Hepatocyte (in vitro differentiated cells): Measurements from ENCODE around the gene EMSY. TPM values are rescaled to one million over a fixed set of nuclear protein-coding genes. Genes with fewer than 3 reads are reported as not detected.
"Not testable (repeated sequence)": the region's sequence is repeated elsewhere in the genome, so short reads cannot be mapped to it uniquely, and the experiment has no call there.

Experiments
- DNase-seq: peaks from one replicate; pipeline ENCODE4 v3.0.0-alpha.2; 2016; ENCODE audit warnings: low spot score
- H2AFZ ChIP-seq: fragments of 200-600 bp; sonication (generic); 2 replicates; pipeline ENCODE4 v1.6.0; 2016; ENCODE audit warnings: antibody characterized with exemption, mild to moderate bottlenecking
- H3K27ac ChIP-seq: fragments of 200-600 bp; sonication (generic); 2 replicates; pipeline ENCODE4 v1.5.1; 2016; ENCODE audit warnings: mild to moderate bottlenecking
- H3K27me3 ChIP-seq: fragments of 200-600 bp; sonication (generic); 2 replicates; pipeline ENCODE4 v1.6.1; 2016
- H3K36me3 ChIP-seq: fragments of 200-600 bp; sonication (generic); replicated peaks from 2 replicates; pipeline ENCODE4 v1.5.1; 2016; ENCODE audit warnings: low read depth; ENCODE audit not compliant: insufficient read depth
- H3K4me1 ChIP-seq: fragments of 200-600 bp; sonication (generic); 2 replicates; pipeline ENCODE4 v1.5.1; 2016; ENCODE audit warnings: mild to moderate bottlenecking, moderate library complexity; ENCODE audit not compliant: insufficient read depth
- H3K4me2 ChIP-seq: fragments of 200-600 bp; sonication (generic); 2 replicates; pipeline ENCODE4 v1.6.0; 2016
- H3K4me3 ChIP-seq: fragments of 200-600 bp; sonication (generic); 2 replicates; pipeline ENCODE4 v1.5.1; 2016; ENCODE audit warnings: mild to moderate bottlenecking
- H3K79me2 ChIP-seq: fragments of 200-600 bp; sonication (generic); 2 replicates; pipeline ENCODE4 v1.6.0; 2017; ENCODE audit warnings: mild to moderate bottlenecking
- H3K9me2 ChIP-seq: fragments of 200-600 bp; sonication (generic); replicated peaks from 2 replicates; pipeline ENCODE4 v1.6.0; 2017; ENCODE audit warnings: mild to moderate bottlenecking; ENCODE audit not compliant: insufficient read depth
- H3K9me3 ChIP-seq: fragments of 200-600 bp; sonication (generic); 2 replicates; pipeline ENCODE4 v1.5.1; 2016; ENCODE audit warnings: low read depth, mild to moderate bottlenecking
- H4K20me1 ChIP-seq: fragments of 200-600 bp; sonication (generic); 2 replicates; pipeline ENCODE4 v1.6.0; 2016; ENCODE audit warnings: mild to moderate bottlenecking; ENCODE audit not compliant: insufficient read depth, poor library complexity, severe bottlenecking
- EZH2 ChIP-seq: fragments of 200-600 bp; sonication (generic); IDR thresholded peaks from 2 replicates; pipeline ENCODE4 v1.6.1; 2016; ENCODE audit warnings: antibody characterized with exemption, mild to moderate bottlenecking, borderline replicate concordance
- EZH2phosphoT487 ChIP-seq: fragments of 200-600 bp; sonication (generic); IDR thresholded peaks from one replicate; pipeline ENCODE4 v1.6.1; 2018; ENCODE audit warnings: antibody characterized with exemption, mild to moderate bottlenecking, low read depth, moderate library complexity; ENCODE audit not compliant: unreplicated experiment, severe bottlenecking
- WGBS: methylation state at CpG from one replicate; pipeline ENCODE4 v1.1.6; 2016; ENCODE audit warnings: low lambda C conversion rate; ENCODE audit errors: missing lambda C conversion rate; 5-methylcytosine and 5-hydroxymethylcytosine counted together
- polyA plus RNA-seq: library from polyadenylated mRNA; unstranded; fragments of >200 nt; fragmentation: Nextera tagmentation; extraction: Ambion mirVana; gene quantifications from 2 replicates; pipeline ENCODE4 v1.2.1, GENCODE V29; 2016
- total RNA-seq: library from RNA; depleted of rRNA; stranded (reverse); fragments of >200 nt; gene quantifications from 2 replicates; pipeline ENCODE4 v1.2.3, GENCODE V29; 2014
- TF ChIP-seq, protein P1 (sequence below): fragments of 200-600 bp; sonication (generic); IDR thresholded peaks from 2 replicates; pipeline ENCODE4 v1.5.1; 2016; ENCODE audit warnings: antibody characterized with exemption, mild to moderate bottlenecking; ENCODE audit not compliant: poor library complexity

EMSY gene
- total and polyA plus RNA-seq, 2 experiments from 2014 or later = 8.2 to 19.4 TPM

DNA sequence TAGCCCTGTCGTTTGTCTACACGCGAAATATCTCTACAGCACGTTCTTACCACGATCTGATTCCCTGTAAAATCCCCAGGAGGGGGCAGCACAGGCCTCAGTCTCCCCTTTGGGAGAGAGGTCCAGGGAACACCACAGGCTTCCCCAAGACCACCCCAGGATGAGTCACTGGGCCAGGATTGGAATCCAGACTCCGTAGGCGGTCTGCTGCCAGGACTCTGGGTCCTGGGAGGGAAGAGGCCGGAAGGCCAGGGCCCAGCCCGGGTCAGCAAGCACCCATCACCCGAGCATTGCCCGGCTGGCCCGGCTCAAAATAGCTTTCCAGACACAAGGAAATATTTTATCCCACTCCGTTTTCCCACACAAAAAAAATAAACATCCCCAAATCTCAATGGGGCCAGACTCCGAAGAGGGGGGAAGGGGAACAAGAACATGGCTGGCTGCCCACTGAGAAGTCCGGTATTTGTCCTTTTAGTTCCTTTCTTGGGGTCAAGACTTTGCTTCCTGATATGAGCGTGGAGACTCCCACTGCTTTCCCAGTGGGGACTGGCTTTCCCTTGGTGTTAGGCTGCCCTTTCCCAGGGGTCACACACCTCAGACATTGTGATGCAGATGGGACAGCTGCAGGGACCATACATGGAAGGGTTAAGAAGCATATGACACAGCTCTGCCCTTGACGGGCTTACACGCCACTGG lies 134.4 kb downstream of the EMSY start:
- Histone ChIP-seq H3K27ac (peak overlapping the region; percentile 93), H3K9me3 (no peaks in the 10 kb centered on the region), H3K4me1 (peaks cover 28% of the 10 kb centered on the region), H3K4me2 (no peak overlapping the region), H3K9me2 (no peaks in the 10 kb centered on the region), H3K36me3 (no peaks in the 10 kb centered on the region), H3K27me3 (no peaks in the 10 kb centered on the region), H4K20me1 (no peaks in the 10 kb centered on the region), H3K4me3 (no peak overlapping the region), H3K79me2 (no peaks in the 10 kb centered on the region), H2AFZ (no peak overlapping the region)
- peak; percentile 48 for DNase-seq
- 71% methylated on average over 18 of the region's 18 CpGs for WGBS
- TF ChIP-seq, protein P1, sequence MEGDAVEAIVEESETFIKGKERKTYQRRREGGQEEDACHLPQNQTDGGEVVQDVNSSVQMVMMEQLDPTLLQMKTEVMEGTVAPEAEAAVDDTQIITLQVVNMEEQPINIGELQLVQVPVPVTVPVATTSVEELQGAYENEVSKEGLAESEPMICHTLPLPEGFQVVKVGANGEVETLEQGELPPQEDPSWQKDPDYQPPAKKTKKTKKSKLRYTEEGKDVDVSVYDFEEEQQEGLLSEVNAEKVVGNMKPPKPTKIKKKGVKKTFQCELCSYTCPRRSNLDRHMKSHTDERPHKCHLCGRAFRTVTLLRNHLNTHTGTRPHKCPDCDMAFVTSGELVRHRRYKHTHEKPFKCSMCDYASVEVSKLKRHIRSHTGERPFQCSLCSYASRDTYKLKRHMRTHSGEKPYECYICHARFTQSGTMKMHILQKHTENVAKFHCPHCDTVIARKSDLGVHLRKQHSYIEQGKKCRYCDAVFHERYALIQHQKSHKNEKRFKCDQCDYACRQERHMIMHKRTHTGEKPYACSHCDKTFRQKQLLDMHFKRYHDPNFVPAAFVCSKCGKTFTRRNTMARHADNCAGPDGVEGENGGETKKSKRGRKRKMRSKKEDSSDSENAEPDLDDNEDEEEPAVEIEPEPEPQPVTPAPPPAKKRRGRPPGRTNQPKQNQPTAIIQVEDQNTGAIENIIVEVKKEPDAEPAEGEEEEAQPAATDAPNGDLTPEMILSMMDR = peak; percentile 23
- TF ChIP-seq EZH2phosphoT487 (no peak), EZH2 (no peak)

DNA sequence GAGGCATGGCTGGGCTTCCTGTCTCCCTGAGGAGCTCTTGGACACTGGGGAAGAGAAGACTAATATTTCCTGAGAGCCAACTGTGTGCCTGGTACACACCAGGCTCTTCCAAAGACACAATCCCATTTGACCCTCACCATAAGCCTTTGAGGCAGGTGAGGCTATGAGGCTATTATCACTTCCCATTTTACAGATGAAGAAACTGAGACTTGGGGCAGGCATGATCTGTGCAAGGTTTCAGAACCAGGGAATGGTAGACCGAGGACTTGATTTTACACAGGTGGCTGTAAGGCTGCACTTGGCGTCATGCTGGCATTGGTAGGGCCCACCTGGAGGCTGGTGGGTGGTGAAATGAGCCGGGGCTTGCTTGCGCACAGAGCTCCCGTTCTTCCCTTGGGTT lies 134.9 kb downstream of the EMSY start:
- H3K4me3 ChIP-seq = no peak overlapping the region
- WGBS = 85% methylated on average over 5 of the region's 5 CpGs
- H3K79me2 ChIP-seq = no peaks in the 10 kb centered on the region
- H3K36me3 ChIP-seq = no peaks in the 10 kb centered on the region
- no peaks in the 10 kb centered on the region for H3K27me3 ChIP-seq
- H3K27ac ChIP-seq = peak overlapping the region; percentile 93
- H3K9me2 ChIP-seq = no peaks in the 10 kb centered on the region
- no peak overlapping the region for H2AFZ ChIP-seq
- TF ChIP-seq EZH2phosphoT487 (no peak), EZH2 (no peak)
- TF ChIP-seq, protein P1 = no peak
- H3K4me1 ChIP-seq = peaks cover 24% of the 10 kb centered on the region
- H3K9me3 ChIP-seq = no peaks in the 10 kb centered on the region
- DNase-seq = no peak
- H4K20me1 ChIP-seq = no peaks in the 10 kb centered on the region
- H3K4me2 ChIP-seq = no peak overlapping the region

DNA sequence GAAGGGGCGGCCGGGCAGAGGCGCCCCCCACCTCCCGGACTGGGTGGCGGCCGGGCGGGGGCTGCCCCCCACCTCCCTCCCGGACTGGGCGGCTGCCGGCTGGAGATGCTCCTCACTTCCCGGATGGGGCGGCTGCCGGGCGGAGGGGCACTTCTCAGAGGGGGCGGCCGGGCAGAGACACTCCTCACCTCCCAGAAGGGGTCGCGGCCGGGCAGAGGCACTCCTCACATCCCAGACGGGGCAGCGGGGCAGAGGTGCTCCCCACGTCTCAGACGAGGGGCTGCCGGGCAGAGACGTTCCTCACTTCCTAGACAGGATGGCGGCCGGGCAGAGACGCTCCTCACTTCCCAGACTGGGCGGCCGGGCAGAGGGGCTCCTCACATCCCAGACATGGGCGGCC lies 137.7 kb downstream of the EMSY start:
- H3K4me2 ChIP-seq, DNase-seq, H3K79me2 ChIP-seq, H2AFZ ChIP-seq, H3K9me3 ChIP-seq, H3K27ac ChIP-seq, H3K27me3 ChIP-seq, H4K20me1 ChIP-seq, H3K36me3 ChIP-seq, H3K9me2 ChIP-seq, H3K4me3 ChIP-seq: not testable (repeated sequence)
- peaks cover 11% of the 10 kb centered on the region for H3K4me1 ChIP-seq
- 98% methylated on average over 16 of the region's 31 CpGs for WGBS

DNA sequence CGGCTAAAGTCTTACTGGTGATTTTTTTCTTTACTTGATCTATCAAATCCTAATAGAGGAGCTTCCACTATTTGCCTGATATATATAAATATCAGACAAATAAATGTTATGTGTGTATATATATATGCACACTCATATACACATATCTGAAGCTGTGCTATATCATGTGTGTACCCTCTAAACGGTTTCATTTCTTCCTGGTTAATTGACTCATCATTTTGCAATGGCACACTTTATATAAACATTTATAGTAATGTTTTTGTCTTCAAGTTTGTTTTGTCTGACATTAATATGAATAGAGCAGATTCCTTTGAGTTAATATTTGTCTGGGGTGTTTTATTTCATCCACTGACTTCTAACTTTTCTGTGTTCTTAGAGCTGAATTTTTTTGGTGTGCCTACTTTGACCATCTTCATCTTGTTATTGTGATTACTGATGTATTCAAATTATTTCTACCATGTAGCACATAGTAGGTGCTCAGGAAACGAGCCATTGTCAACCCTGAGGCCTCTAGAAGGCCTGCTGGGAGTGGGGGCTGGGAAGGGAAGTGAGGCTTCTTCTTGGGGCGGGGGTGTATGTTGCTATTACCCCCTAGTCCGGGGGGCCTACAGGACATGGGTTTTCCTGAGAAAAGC lies 143.1 kb downstream of the EMSY start:
- WGBS = 83% methylated on average over 5 of the region's 5 CpGs
- Histone ChIP-seq H3K4me1 (peaks cover 12% of the 10 kb centered on the region), H3K9me2 (no peaks in the 10 kb centered on the region), H3K4me2 (peak overlapping the region; percentile 35), H3K27ac (peak overlapping the region; percentile 90), H3K79me2 (no peaks in the 10 kb centered on the region), H3K9me3 (no peaks in the 10 kb centered on the region), H4K20me1 (no peaks in the 10 kb centered on the region), H2AFZ (peak overlapping the region; percentile 23), H3K36me3 (no peaks in the 10 kb centered on the region), H3K27me3 (no peaks in the 10 kb centered on the region), H3K4me3 (no peak overlapping the region)
- no peak for DNase-seq
- TF ChIP-seq EZH2phosphoT487 (no peak), EZH2 (no peak)
- TF ChIP-seq, protein P1 = no peak
